RPMI7951 (cell line): ENCODE measurements around the gene RNU6-9. TPM values are rescaled to one million over a fixed set of nuclear protein-coding genes. Genes with fewer than 3 reads are reported as not detected.

Source experiments
- DNase-seq: peaks from one replicate; pipeline ENCODE4 v3.0.0-alpha.2; 2012; ENCODE audit warnings: low read depth
- total RNA-seq: library from RNA; depleted of rRNA; stranded (reverse); fragments of >200 nt; shearing (Covaris generic); gene quantifications from 2 replicates; pipeline ENCODE4 v1.2.3, GENCODE V29; 2014

RNU6-9 gene
- total RNA-seq, 1 experiment from 2014 or later = not detected

GRCh38 chr19:898663-899062 is 5.4 kb downstream of the RNU6-9 start:
- DNase-seq = no peak

- DNase-seq = no peak
Measured at GRCh38 chr19:899336-900042, 6.2 kb downstream of the RNU6-9 start.

- no peak for DNase-seq
Measured at GRCh38 chr19:900043-900301, 6.7 kb downstream of the RNU6-9 start.

GRCh38 chr19:900302-901111 is 7.2 kb downstream of the RNU6-9 start:
- no peak for DNase-seq

- DNase-seq = no peak
Measured at GRCh38 chr19:901216-902092, 8.2 kb downstream of the RNU6-9 start.

GRCh38 chr19:902093-902370 is 8.7 kb downstream of the RNU6-9 start:
- no peak for DNase-seq

GRCh38 chr19:902446-903226 is 9.4 kb downstream of the RNU6-9 start:
- no peak for DNase-seq

GRCh38 chr19:903266-903797 is 10.0 kb downstream of the RNU6-9 start:
- DNase-seq = no peak

- no peak for DNase-seq
Measured at GRCh38 chr19:904545-904944, 11.3 kb downstream of the RNU6-9 start.

GRCh38 chr19:906480-906879 is 13.2 kb downstream of the RNU6-9 start:
- DNase-seq = no peak

GRCh38 chr19:907183-907853 is 14.0 kb downstream of the RNU6-9 start:
- DNase-seq = no peak

- no peak for DNase-seq
Measured at GRCh38 chr19:911197-912033, 18.1 kb downstream of the RNU6-9 start.

GRCh38 chr19:912181-913079 is 19.1 kb downstream of the RNU6-9 start:
- no peak for DNase-seq

- DNase-seq = peak; percentile 62
Measured at GRCh38 chr19:913080-913748, 19.9 kb downstream of the RNU6-9 start, which contains the start of gene R3HDM4. Gene R3HDM4, minus strand, starts transcription at chr19:913219. Its CDS starts 62 bp downstream, at chr19:913157.

- no peak for DNase-seq
Measured at GRCh38 chr19:916645-917322, 23.5 kb downstream of the RNU6-9 start.

GRCh38 chr19:917323-918151 is 24.3 kb downstream of the RNU6-9 start, which contains the start of gene KISS1R:
Gene KISS1R, plus strand, starts transcription at chr19:917333. Its CDS starts 170 bp downstream, at chr19:917503.
- DNase-seq = no peak

GRCh38 chr19:918152-918437 is 24.8 kb downstream of the RNU6-9 start:
- DNase-seq = no peak
